BJ (cell line): ENCODE data around the gene RNF220. TPM values are rescaled to one million over a fixed set of nuclear protein-coding genes. Genes with fewer than 3 reads are reported as not detected.
"Not testable (repeated sequence)": the region's sequence is repeated elsewhere in the genome, so short reads cannot be mapped to it uniquely, and the experiment has no call there.

ENCODE experiments used
- CTCF ChIA-PET: fragments of 350-600 bp; formaldehyde crosslinking; extraction: SDS; loops from one replicate; lab custom pipeline; 2021; ENCODE audit warnings: antibody characterized with exemption, inconsistent platforms; lab: Yijun Ruan, JAX
- POLR2A ChIA-PET: fragments of 300-600 bp; sonication (Branson Sonifier 250); formaldehyde crosslinking; extraction: SDS; loops from one replicate; lab custom pipeline; 2021; ENCODE audit warnings: antibody characterized with exemption; lab: Charles Lee
- DNase-seq: peaks from one replicate; pipeline ENCODE4 v3.0.0-alpha.2; 2011; ENCODE audit warnings: low read depth
- H3K27me3 ChIP-seq: 2 replicates; pipeline ENCODE4 v1.6.0; 2011; ENCODE audit warnings: low read length; ENCODE audit not compliant: control insufficient read depth, insufficient read depth
- H3K36me3 ChIP-seq: 2 replicates; pipeline ENCODE4 v1.5.1; 2011; ENCODE audit warnings: low read length; ENCODE audit not compliant: control insufficient read depth, insufficient read depth
- H3K4me3 ChIP-seq: 2 replicates; pipeline ENCODE4 v1.5.1; 2011; ENCODE audit warnings: low read depth, mild to moderate bottlenecking, control low read depth, low read length
- polyA plus RNA-seq: library from polyadenylated mRNA; depleted of rRNA; stranded (reverse); fragments of >200 nt; gene quantifications from 2 replicates; pipeline ENCODE4 v1.2.3, GENCODE V29; 2011
- TF ChIP-seq, protein P1 (sequence below): IDR thresholded peaks from 2 replicates; pipeline ENCODE4 v1.5.1; 2011; ENCODE audit warnings: low read depth, mild to moderate bottlenecking, control low read depth, inconsistent platforms, low read length, moderate library complexity; ENCODE audit not compliant: insufficient read depth

RNF220 gene
- polyA plus RNA-seq, 1 experiment: 65.4 TPM

GRCh38 chr1:44559330-44559729 lies 154.3 kb downstream of the RNF220 start:
- DNase-seq: no peak
- TF ChIP-seq, protein P1, sequence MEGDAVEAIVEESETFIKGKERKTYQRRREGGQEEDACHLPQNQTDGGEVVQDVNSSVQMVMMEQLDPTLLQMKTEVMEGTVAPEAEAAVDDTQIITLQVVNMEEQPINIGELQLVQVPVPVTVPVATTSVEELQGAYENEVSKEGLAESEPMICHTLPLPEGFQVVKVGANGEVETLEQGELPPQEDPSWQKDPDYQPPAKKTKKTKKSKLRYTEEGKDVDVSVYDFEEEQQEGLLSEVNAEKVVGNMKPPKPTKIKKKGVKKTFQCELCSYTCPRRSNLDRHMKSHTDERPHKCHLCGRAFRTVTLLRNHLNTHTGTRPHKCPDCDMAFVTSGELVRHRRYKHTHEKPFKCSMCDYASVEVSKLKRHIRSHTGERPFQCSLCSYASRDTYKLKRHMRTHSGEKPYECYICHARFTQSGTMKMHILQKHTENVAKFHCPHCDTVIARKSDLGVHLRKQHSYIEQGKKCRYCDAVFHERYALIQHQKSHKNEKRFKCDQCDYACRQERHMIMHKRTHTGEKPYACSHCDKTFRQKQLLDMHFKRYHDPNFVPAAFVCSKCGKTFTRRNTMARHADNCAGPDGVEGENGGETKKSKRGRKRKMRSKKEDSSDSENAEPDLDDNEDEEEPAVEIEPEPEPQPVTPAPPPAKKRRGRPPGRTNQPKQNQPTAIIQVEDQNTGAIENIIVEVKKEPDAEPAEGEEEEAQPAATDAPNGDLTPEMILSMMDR: no peak
- Histone ChIP-seq H3K4me3 (no peak overlapping the region), H3K36me3 (no peaks in the 10 kb centered on the region), H3K27me3 (peaks cover 28% of the 10 kb centered on the region)
- ChIA-PET POLR2A (no interaction called here), CTCF (interaction anchor here (1.1 to 2.0 kb wide), 2 partner anchors 13 to 74 kb away, joined by 3 to 5 read pairs; no protein-coding TSS in a partner anchor)

- no peak for DNase-seq
- H3K27me3 ChIP-seq: peaks cover 28% of the 10 kb centered on the region
- ChIA-PET POLR2A (no interaction called here), CTCF (interaction anchor here (1.1 kb wide), 1 partner anchor 74 kb away, joined by 3 read pairs; no protein-coding TSS in a partner anchor)
- no peak overlapping the region for H3K4me3 ChIP-seq
- H3K36me3 ChIP-seq: no peaks in the 10 kb centered on the region
- TF ChIP-seq, protein P1: no peak
Observed at GRCh38 chr1:44559913-44560312, 154.9 kb downstream of the RNF220 start.

- H3K36me3 ChIP-seq, H3K4me3 ChIP-seq, DNase-seq, POLR2A ChIA-PET: not testable (repeated sequence)
- peaks cover 28% of the 10 kb centered on the region for H3K27me3 ChIP-seq
- CTCF ChIA-PET: interaction anchor here (1.1 to 2.2 kb wide), 3 partner anchors 12 to 75 kb away, joined by 3 to 12 read pairs (median 4); no protein-coding TSS in a partner anchor
Observed at GRCh38 chr1:44560696-44561095, 155.6 kb downstream of the RNF220 start.

- Histone ChIP-seq H3K4me3 (no peak overlapping the region), H3K27me3 (peaks cover 34% of the 10 kb centered on the region), H3K36me3 (no peaks in the 10 kb centered on the region)
- ChIA-PET POLR2A (no interaction called here), CTCF (interaction anchor here (1.4 kb wide), 1 partner anchor 29 kb away, joined by 4 read pairs; no protein-coding TSS in a partner anchor)
- no peak for DNase-seq
- TF ChIP-seq, protein P1: no peak
Observed at GRCh38 chr1:44565259-44565750, 160.2 kb downstream of the RNF220 start.

GRCh38 chr1:44565833-44566232 lies 160.8 kb downstream of the RNF220 start:
- CTCF ChIA-PET: interaction anchor here (1.4 kb wide), 1 partner anchor 28 kb away, joined by 4 read pairs; no protein-coding TSS in a partner anchor
- Histone ChIP-seq H3K4me3 (no peak overlapping the region), H3K27me3 (peaks cover 33% of the 10 kb centered on the region), H3K36me3 (no peaks in the 10 kb centered on the region)
- POLR2A ChIA-PET: no interaction called here
- TF ChIP-seq, protein P1: no peak
- no peak for DNase-seq
